H4 (cell line): ENCODE data around the gene MYH7B. TPM values are rescaled to one million over a fixed set of nuclear protein-coding genes. Genes with fewer than 3 reads are reported as not detected.

Source experiments
- DNase-seq: peaks from one replicate; pipeline ENCODE4 v3.0.0-alpha.2; 2015; ENCODE audit warnings: low spot score
- total RNA-seq: library from RNA; depleted of rRNA; stranded (reverse); fragments of >200 nt; shearing (Covaris generic); gene quantifications from 2 replicates; pipeline ENCODE4 v1.2.3, GENCODE V29; 2014

The MYH7B gene
- total RNA-seq, 1 experiment from 2014 or later = not detected

DNA sequence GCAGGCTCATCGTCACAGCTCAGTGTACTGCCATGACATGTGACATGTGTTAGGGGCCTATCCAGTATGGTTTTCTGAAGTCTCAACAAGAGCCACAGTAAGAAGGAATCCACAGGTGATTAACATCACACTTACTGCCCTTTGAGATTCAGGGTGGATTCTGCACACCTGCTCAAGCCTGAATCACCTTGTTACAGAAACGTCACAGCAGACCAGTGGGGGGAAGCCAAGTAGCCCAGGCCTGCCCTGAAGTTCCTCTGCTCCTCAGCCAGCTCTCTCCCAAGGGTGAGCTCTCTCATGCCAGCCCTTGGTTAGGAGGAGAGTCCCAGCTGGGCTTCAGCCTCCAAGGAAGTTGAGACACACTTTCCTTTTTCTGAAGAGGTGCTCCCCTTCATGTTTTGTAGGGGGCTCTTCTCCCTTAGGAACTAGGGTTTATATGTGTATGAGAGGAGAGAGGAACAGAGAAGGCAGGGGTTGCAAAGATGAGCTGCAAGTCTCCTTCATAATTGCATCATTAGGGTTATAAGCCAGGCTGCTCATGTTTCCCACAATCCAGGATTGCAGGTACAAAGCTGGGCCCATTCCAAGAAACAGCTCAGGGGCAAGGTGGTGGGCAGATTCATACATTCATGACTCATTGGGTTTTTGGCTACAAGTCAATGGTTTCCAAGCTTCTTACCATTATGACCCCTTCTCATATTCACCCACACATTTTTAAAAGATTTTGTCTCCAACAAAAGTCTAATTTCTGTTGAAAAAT is 11.7 kb upstream of the MYH7B start:
- DNase-seq = no peak

DNA sequence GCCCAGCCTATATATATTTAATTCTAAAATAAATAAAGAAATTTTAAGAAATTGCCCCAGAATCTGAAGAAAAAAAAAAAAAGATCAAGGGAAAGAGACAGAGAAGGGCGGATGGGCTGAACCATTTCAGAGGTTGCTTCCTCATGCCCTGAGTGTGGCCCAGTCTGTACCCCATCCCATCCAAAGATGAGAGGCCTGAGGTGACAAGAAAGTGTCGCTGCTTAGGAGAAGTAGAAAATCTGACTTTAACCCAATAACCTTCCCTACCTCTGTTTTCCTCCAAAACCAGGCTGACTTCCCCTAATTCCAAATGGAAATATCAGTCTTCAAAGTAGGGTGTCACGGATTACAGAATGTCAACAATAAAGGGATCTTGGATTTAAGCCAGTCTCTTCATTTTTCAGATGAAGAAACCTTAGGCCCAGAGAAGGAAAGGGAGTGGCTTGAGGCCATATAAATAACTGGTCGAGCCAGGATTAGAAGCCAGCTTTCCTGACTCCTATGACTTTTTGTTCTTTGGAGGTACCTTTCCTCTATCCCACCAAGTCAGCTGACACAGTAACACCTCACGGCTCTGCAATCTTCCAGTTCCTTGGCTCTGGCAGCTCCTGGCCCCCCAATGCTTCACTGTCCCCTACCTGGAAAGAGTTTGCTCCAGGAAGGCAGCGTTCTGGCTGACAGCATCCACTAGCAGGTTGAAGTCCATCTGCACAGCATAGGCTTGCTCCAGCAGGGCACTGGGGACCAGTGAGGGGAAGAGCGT is 10.2 kb upstream of the MYH7B start:
- no peak for DNase-seq

DNA sequence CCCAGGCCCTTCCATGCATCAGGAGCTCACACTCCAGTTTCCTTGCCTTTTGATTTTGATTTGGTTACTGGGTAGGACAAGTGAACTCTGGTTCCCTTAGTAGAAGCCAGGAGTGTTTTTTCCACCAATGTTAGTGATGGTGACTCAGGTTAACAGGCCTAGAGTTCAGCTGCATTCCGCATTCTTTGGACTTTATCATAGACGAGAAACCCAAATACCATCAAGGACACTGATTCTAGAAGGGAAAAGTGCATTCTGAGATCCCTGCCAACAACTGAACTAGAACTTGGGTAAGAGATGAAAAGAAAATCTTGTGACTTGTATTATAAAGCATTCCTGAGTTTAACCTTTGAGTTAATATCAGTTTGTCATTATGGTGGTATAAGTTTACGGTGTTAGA is 9.0 kb upstream of the MYH7B start:
- DNase-seq = no peak

DNA sequence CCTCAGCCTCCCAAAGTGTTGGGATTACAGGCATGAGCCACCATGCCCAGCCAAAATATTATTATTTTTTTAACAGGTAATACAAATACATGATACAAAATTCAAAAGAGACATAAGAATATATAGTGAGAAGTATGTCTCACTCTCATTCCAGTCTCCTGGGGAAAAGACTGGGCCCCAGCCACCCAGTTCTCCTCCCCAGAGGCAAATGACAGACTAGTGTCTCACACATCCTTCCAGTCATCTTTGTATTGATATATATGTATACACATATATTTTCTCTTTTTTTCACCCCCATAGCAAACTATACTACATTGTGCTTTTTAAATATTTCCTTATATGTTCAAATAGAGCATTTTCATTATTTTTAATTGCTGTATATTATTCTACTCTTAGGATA is 8.3 kb upstream of the MYH7B start:
- no peak for DNase-seq

- no peak for DNase-seq
These were observed 7.6 kb upstream of the MYH7B start for GRCh38 chr20:34948030-34948429.

GRCh38 chr20:34949120-34949519 is 6.5 kb upstream of the MYH7B start:
- no peak for DNase-seq

DNA sequence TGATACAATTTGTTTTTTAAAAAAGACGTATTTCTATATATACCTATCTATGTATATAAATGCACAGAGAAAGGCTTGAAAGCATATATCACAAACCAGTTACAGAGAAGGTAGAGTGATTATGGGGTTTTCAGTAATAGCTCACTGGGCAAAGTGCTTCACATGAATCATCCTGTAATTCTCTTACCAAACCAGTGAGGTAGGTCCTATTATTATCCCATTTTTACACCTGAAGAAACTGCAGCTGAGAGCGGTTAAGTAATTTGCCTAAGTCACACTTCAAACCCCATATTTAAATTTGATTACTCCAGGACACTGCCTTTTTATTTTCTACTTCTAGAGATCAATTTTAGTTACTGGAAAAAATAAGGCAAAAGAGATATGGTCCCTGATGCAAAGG is 4.4 kb upstream of the MYH7B start:
- DNase-seq = no peak

- DNase-seq = no peak
These were observed 4.0 kb upstream of the MYH7B start for GRCh38 chr20:34951652-34952051.

DNA sequence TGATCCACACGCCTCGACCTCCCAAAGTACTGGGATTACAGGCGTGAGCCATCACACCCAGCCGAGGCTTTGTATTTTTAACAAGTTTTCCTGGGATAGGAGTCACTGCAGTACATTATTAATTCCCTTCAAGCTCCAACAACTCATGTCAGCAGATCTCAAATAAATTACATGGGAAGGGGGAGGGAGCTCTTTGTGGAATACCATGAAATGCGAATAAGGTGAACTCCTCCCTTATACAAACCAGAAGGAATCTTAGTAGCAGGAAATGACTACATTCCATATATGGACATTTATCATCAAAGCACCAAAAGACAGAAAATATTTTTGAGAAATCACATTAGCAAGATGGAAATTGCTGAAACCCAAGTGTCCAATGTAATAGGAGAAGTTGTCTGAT is 3.0 kb upstream of the MYH7B start:
- no peak for DNase-seq

DNA sequence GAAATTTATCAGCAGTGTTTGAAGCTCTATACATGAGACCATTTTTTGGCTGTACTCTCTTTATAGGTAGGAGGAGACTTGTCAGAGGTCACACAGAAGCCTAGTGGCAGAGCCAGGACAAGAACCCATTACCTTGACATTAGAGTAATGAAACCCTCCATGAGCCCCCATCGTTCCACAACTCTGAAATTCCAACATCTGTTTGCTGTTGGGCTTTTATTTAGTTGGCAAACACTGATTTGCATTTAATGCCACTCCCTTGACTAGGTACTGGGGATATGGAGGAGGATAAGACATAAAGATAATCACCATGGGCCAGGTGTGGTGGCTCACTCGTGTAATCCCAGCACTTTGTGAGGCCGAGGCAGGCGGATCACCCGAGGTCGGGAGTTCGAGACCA is 1.7 kb upstream of the MYH7B start:
- no peak for DNase-seq

GRCh38 chr20:34954904-34955230 is 801 bp upstream of the MYH7B start:
- no peak for DNase-seq

DNA sequence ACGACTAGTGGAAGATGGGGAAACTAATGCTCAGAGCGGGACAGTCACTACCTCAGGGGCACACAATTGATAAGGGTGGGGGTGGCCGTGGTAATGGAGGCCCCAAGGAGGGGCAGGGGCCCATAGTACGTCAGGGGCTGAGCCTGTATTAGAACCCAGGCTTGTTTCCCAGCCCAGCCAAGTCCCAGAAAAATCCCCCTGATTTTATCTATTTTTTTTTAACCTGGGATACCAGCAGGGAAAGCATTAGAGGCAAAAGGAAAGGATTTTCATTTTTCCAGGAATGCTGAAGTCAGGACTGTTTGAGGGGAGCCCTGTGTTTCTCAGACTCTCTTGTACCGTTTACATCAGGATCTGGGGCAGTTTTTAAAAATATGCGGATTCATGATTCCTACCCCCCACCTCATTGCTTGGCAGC is 382 bp downstream of the MYH7B start:
- no peak for DNase-seq

DNA sequence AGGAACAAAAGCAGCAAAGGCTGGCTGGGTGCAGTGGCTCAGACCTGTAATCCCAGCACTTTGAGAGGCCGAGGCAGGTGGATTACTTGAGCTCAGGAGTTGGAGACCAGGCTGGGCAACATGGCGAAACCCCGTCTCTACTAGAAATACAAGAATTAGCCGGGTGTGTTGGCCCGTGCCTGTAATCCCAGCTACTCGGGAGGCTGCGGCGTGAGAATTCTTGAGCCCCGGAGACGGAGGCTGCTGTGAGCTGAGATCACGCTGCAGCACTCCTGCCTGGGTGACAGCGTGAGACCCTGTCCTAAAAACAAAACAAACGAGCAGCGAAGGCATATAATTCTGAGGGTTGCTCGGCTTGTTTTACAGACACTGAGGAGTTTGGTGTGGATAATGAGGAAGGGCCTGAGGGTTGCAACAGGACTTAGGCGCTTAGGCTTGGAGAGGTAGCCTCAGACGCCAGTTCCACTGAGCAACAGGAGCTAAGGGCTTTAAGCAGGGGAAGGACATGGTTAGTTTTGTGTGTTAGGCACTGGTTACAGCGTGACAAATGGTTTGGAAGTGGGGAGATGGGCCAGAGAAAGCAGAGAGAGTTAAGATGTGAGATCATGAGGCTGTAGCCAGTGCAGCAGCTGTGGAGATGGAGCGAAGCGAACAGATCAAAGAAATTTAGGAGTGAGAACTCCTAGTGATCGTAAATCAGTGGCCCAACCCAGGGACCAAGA is 1.2 kb downstream of the MYH7B start:
- no peak for DNase-seq

GRCh38 chr20:34964486-34964885 is 8.8 kb downstream of the MYH7B start:
- no peak for DNase-seq

DNA sequence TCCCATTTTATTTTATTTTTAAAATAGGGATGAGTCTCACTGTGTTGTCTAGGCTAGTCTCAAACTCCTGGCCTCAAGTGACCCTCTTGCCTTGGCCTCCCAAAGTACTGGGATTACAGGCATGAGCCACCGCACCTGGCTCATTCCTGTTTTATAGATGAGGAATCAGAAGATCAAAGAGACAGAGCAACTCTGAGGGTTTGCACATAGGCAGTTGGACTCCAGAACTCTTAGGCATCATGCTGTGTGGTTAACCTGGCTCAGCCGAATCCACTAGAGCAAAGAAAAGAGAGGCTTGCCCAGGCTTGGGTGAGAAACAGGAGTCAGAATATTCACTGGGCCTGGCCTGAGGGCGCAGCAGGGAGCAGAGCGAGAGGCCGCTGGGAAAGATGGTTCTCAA is 9.4 kb downstream of the MYH7B start:
- DNase-seq = no peak

GRCh38 chr20:34967421-34967820 is 11.8 kb downstream of the MYH7B start:
- no peak for DNase-seq

GRCh38 chr20:34968042-34968775 is 12.5 kb downstream of the MYH7B start:
- no peak for DNase-seq

- DNase-seq = no peak
These were observed 14.6 kb downstream of the MYH7B start for GRCh38 chr20:34970193-34970840.

GRCh38 chr20:34970846-34971560 is 15.3 kb downstream of the MYH7B start:
- DNase-seq = no peak

DNA sequence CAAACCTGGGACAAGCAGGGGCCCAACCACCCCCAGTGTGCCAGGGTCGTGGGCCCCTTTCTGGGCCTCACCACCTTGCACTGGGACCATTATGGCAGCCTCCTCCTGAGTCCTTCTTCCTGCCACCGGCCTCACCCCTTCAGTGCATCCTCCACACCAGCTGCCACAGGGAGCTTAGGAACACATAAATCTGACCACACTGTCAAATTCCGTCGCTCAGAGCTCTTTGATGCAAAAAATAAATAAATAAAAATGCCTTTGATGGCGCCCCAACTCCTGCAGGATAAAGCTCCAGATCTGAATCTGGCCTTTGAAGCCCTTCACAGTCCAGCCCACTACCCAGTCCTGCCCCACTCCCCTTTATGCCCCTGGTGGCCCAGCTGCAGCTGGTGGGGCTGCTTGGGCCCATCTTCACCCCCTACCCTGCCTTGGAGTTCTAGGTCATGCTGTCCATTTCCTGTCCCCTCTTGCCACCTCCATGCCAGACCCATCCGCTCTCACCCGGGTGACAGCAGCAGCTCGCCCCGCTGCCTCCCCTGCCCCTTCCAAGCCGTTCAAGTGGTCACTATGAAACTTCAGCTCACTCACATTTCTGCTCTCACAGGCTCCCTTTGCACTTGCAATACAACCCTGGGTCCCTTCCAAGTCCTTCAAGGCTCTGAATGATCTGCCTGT is 16.0 kb downstream of the MYH7B start:
- no peak for DNase-seq
